T-helper 1 cell treated with Interleukin-12 subunit alpha and Interleukin-12 subunit beta and Interleukin-4 antibody, amounts not matched to agents 30 μg/mL and 1 μg/mL, for 36 hours (primary cell): Measurements from ENCODE around the gene SLC27A1.
"Not testable (repeated sequence)": the region's sequence is repeated elsewhere in the genome, so short reads cannot be mapped to it uniquely, and the experiment has no call there.

Source experiments
- H3K27ac Mint-ChIP-seq: one replicate; pipeline ENCODE4 v1.8.0; 2021; ENCODE audit warnings: mild to moderate bottlenecking, mixed read lengths
- H3K27me3 Mint-ChIP-seq: one replicate; pipeline ENCODE4 v1.8.0; 2021; ENCODE audit warnings: low read depth, mixed read lengths
- H3K36me3 Mint-ChIP-seq: one replicate; pipeline ENCODE4 v1.8.0; 2021; ENCODE audit warnings: low read depth, mixed read lengths
- H3K4me1 Mint-ChIP-seq: one replicate; pipeline ENCODE4 v1.8.0; 2021; ENCODE audit warnings: low read depth, mixed read lengths
- H3K4me3 Mint-ChIP-seq: one replicate; pipeline ENCODE4 v1.8.0; 2021; ENCODE audit warnings: mild to moderate bottlenecking, moderate library complexity, mixed read lengths
- H3K9me3 Mint-ChIP-seq: one replicate; pipeline ENCODE4 v1.8.0; 2021; ENCODE audit warnings: mixed read lengths

Gene SLC27A1

DNA sequence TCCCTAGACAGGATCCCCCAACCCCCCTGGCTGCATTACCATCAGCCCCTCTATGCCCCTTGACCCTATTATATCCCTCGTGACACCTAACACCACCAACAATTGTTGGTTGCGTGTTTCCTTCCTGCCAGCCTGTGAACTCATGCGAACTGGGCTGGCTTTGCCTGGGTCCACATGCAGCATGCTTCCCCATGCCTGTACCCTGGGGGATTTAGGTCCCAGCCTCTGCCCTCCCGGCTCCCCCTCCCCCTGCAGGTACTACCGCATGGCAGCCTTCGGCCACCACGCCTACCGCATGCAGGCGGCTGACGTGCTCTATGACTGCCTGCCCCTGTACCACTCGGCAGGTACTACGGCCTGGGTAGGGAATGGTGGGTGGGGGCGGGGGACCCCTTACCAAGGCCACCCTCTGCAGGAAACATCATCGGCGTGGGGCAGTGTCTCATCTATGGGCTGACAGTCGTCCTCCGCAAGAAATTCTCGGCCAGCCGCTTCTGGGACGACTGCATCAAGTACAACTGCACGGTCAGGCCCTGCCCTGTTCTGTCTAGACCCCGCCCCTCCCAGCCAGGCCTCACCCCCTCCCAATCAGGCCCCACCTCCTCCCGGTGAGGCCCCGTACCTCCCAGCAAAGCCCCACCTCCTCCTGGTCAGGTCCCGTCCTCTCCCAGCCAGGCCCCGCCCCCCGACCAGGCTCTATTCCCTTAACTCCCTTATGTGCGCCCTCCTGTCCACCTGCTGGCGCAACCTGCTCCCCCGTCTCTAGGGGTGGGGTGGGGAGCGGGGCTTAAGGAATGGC lies 18.5 kb downstream of the SLC27A1 start:
- H3K4me3 Mint-ChIP-seq = no peak overlapping the region
- H3K4me1 Mint-ChIP-seq = peaks cover 19% of the 10 kb centered on the region
- H3K27ac Mint-ChIP-seq = no peak overlapping the region
- no peaks in the 10 kb centered on the region for H3K36me3 Mint-ChIP-seq
- no peaks in the 10 kb centered on the region for H3K27me3 Mint-ChIP-seq
- no peaks in the 10 kb centered on the region for H3K9me3 Mint-ChIP-seq

DNA sequence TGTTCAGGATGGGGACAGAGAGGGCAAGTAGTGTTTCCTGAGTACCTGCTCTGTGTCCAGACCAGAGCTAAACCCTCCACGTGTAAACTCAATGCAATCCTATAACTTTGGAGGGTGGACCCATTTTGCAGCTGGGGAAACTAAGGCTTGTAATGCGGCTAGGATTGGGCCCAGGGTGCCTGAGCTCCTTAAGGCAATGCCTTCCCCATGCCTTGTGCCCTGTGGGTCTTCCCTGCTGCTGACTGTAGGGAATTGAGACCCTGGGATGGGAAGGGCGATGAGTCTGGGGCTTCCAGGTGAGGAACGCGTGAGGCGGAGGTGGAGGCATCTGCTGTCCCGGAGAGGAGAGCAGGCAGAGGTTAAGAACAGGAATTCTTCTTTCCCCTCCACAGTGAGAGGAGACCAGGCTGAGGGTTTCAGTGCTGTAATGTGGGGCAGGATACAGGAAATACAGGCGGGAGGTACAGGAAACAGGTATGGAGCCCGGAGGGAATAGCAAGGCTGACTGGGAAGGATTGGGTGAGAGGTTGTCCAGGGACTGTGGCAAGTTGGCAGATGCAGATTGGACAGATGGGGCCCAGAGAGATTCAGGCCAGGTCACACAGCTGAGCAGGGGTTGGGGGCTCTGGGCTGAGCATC lies 19.2 kb downstream of the SLC27A1 start:
- H3K4me1 Mint-ChIP-seq = peaks cover 19% of the 10 kb centered on the region
- peak overlapping the region; percentile 2 for H3K27ac Mint-ChIP-seq

DNA sequence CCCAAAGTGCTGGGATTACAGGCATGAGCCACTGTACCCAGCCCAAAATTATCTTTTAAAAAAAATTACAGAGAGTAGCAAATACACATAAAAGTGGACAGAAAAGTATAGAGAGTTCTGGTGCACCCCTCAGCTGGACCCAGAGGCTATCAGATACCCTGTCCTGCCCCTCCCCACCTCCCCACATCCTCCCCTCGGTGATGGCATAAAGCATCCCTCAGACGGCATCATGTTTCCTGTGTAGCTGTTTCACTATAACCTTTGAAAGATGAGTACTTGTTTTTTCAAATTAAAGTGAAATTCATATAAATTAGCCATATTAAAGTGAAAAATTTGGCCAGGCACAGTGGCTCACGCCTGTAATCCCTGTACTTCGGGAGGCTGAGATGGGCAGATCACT lies 20.1 kb downstream of the SLC27A1 start:
- Mint-ChIP-seq H3K4me3 (no peak overlapping the region), H3K9me3 (no peaks in the 10 kb centered on the region), H3K4me1 (peaks cover 19% of the 10 kb centered on the region), H3K36me3 (no peaks in the 10 kb centered on the region), H3K27me3 (no peaks in the 10 kb centered on the region), H3K27ac (no peak overlapping the region)

More for the DNA sequence above, 19.2 kb downstream of the SLC27A1 start:
- H3K36me3 Mint-ChIP-seq = no peaks in the 10 kb centered on the region
- no peaks in the 10 kb centered on the region for H3K27me3 Mint-ChIP-seq
- no peak overlapping the region for H3K4me3 Mint-ChIP-seq
- H3K9me3 Mint-ChIP-seq = no peaks in the 10 kb centered on the region

DNA sequence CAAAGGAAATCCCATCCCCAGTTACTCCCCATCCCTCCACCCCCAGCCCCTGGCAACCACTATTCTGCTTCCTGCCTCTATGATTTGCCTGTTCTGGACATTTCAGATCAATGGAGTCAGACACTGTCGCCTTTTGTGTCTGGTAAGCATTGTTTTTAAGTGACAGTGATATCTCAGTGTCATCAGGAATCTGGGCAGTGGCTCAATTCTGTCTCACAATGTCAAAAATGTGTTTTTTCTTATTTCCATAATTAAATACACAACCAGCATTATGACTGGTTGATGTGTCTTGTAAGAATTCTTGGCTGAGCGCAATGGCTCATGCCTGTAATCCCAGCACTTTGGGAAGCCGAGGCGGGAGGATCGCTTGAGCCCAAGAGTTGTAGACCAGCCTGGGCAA lies 21.0 kb downstream of the SLC27A1 start:
- no peak overlapping the region for H3K4me3 Mint-ChIP-seq
- H3K4me1 Mint-ChIP-seq = peaks cover 25% of the 10 kb centered on the region
- H3K27me3 Mint-ChIP-seq = no peaks in the 10 kb centered on the region
- no peaks in the 10 kb centered on the region for H3K9me3 Mint-ChIP-seq
- H3K36me3 Mint-ChIP-seq = no peaks in the 10 kb centered on the region
- H3K27ac Mint-ChIP-seq = no peak overlapping the region

DNA sequence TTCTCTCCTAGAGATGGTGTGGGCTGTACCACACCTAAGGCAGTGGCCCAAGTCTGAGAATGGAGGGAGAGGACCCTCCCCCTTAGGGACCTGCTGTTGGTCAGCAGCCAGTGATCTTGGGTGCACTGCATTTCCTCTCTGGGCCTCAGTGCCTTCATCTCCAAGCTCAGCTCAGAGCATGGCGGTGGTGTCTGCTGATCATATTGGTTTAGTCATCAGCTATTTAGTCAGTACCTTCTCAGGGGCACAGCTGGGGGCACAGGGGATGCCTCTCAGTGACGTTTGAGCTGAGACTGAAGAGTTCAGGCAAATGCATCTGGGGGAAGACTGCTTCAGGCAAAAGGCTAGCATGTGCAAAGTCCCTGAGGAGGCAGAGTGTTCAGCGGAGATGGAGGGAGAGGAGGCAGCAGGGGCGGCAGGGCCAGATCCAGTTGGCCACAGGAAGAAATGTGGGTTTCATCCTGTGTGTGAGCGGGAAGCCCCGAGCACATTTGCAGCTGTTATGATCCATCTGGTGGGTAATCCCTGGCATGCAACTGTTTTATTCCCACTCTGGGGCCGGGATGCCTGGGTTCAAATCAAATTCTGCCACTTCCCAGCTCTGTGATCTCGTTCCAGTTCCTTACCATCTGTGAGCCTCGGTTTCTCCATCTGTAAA lies 25.4 kb downstream of the SLC27A1 start:
- H3K9me3 Mint-ChIP-seq = no peaks in the 10 kb centered on the region
- H3K27ac Mint-ChIP-seq = no peak overlapping the region
- H3K27me3 Mint-ChIP-seq = no peaks in the 10 kb centered on the region
- H3K4me1 Mint-ChIP-seq = peaks cover 15% of the 10 kb centered on the region
- no peak overlapping the region for H3K4me3 Mint-ChIP-seq
- H3K36me3 Mint-ChIP-seq = peaks cover 2% of the 10 kb centered on the region

DNA sequence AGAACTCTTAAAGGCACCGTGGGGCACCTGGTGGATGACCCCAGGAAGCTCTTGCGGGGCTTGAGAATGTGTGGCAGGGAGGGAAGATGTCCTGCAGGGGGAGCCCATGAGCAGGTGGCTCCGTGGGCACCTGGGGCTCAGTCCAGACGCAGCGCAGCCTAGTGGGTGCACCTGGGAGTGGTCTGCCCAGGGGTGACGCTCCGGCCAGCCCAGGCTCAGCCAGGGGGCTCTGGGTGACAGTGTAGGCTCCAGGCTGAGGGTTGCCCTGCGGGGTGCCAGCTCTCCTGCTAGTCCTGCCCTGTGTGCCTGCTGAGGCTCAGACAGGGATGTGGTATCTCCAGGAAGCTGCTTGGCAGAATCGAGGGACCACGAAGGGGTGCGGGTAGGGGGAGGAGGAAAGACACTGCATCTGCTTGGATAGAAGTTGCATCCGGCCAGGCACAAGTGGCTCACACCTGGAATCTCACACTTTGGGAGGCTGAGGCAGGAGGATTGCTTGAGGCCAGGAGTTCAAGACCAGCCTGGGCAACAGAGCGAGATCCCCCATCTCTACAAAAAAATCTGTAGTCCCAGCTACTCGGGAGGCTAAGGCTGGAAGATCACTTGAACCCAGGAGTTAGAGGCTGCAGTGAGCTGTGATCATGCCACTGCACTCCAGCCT lies 26.1 kb downstream of the SLC27A1 start:
- Mint-ChIP-seq H3K9me3 (no peaks in the 10 kb centered on the region), H3K27ac (no peak overlapping the region), H3K4me1 (peaks cover 15% of the 10 kb centered on the region), H3K27me3 (no peaks in the 10 kb centered on the region), H3K4me3 (no peak overlapping the region), H3K36me3 (peaks cover 2% of the 10 kb centered on the region)

DNA sequence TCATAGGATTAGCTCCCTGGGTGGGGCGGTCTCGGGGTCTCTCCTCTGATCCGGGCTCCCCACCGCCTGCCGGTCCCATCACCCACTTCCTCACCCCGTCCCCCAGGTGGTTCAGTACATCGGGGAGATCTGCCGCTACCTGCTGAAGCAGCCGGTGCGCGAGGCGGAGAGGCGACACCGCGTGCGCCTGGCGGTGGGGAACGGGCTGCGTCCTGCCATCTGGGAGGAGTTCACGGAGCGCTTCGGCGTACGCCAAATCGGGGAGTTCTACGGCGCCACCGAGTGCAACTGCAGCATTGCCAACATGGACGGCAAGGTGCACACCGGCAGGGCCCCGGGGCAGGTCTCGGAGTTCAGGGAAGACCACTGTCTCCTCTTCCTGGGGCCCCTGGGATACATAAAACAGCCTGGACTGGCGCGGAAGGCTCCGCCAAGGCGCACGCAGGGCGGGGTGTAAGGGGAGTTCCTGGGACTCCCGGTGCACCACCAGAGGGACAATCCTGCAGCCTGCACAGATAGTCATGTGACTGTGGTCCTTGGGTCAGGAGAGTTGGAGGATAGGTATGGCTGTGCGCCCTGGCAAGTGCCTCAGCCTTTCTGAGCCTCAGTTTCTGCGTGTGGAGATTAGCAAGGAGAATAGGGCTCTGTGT lies 26.9 kb downstream of the SLC27A1 start:
- no peaks in the 10 kb centered on the region for H3K9me3 Mint-ChIP-seq
- no peak overlapping the region for H3K27ac Mint-ChIP-seq
- H3K27me3 Mint-ChIP-seq = no peaks in the 10 kb centered on the region
- H3K36me3 Mint-ChIP-seq = peaks cover 2% of the 10 kb centered on the region
- no peak overlapping the region for H3K4me3 Mint-ChIP-seq
- peaks cover 15% of the 10 kb centered on the region for H3K4me1 Mint-ChIP-seq

DNA sequence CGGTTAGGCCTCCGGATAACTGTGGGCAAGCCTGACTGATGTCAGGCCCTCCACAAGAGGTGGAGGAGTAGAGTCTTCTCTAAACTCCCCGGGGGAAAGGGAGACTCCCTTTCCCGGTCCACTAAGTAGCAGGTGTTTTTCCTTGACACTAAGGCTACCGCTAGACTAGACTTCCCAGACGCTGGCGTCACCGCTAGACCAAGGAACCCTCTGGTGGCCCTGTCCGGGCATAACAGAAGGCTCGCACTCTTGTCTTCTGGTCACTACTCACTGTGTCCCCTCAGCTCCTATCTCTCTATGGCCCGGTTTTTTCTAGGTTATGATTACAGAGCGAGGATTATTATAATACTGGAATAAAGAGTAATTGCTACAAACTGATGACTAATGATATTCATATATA lies 28.7 kb downstream of the SLC27A1 start:
- not testable (repeated sequence) for H3K36me3 Mint-ChIP-seq, H3K9me3 Mint-ChIP-seq, H3K27ac Mint-ChIP-seq, H3K27me3 Mint-ChIP-seq, H3K4me3 Mint-ChIP-seq
- peaks cover 17% of the 10 kb centered on the region for H3K4me1 Mint-ChIP-seq

DNA sequence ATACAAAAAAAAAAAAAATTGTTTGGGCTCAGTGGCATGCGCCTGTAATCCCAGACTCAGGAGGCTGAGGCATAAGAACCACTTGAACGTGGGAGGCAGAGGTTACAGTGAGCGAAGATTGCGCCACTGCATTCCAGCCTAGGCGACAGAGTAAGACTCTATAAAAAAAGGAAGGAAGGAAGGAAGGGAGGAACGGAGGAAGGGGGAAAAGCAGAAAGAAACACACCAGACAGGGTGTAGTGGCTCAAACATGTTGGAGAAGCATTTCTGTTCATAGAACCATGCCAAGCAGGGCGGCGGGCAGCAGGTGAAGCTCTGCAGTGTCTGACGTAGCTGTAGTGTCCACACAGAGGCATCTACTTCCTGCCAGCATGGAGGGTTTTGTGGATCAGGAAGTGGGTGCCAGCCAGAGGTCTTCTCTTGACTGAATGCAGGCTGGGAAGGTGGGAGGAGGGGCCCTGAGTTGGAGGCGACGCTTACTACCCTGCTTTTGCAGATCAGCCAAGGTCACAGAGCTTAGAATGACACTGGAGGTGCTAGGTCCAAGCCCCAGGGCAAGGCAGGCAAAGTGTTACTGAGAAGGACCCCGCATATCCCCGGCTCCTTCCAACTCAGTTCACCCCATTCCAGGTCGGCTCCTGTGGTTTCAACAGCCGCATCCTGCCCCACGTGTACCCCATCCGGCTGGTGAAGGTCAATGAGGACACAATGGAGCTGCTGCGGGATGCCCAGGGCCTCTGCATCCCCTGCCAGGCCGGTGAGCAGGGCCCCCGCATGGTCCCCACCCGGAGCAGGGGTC lies 29.5 kb downstream of the SLC27A1 start:
- H3K27me3 Mint-ChIP-seq = no peaks in the 10 kb centered on the region
- H3K27ac Mint-ChIP-seq = no peak overlapping the region
- no peaks in the 10 kb centered on the region for H3K9me3 Mint-ChIP-seq
- H3K36me3 Mint-ChIP-seq = peaks cover 2% of the 10 kb centered on the region
- H3K4me1 Mint-ChIP-seq = peaks cover 17% of the 10 kb centered on the region
- H3K4me3 Mint-ChIP-seq = no peak overlapping the region

DNA sequence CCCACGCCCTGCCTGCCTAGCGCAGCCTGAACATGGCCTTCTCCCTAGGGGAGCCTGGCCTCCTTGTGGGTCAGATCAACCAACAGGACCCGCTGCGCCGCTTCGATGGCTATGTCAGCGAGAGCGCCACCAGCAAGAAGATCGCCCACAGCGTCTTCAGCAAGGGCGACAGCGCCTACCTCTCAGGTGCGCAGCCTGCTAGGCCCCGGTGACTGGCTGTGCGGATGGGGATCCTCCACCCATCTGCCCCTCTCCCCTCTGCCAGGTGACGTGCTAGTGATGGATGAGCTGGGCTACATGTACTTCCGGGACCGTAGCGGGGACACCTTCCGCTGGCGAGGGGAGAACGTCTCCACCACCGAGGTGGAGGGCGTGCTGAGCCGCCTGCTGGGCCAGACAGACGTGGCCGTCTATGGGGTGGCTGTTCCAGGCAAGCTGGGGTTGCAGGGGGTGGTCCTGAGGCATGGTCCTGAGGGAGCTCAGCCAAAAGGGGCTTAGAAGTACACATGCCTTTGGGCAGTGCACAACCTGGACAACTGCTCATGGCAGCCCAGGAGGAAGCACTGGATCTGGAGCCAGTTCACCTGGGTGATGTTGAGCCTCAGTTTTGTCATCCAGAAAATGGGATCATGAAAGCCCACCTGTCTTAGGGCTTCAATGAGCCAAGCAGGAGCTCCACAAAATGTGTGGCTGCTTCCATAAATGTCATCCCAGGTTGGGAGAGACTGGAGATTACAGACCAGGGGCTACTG lies 30.3 kb downstream of the SLC27A1 start:
- no peak overlapping the region for H3K27ac Mint-ChIP-seq
- H3K4me3 Mint-ChIP-seq = no peak overlapping the region
- H3K9me3 Mint-ChIP-seq = no peaks in the 10 kb centered on the region
- H3K27me3 Mint-ChIP-seq = no peaks in the 10 kb centered on the region
- peaks cover 2% of the 10 kb centered on the region for H3K36me3 Mint-ChIP-seq
- H3K4me1 Mint-ChIP-seq = peaks cover 16% of the 10 kb centered on the region

DNA sequence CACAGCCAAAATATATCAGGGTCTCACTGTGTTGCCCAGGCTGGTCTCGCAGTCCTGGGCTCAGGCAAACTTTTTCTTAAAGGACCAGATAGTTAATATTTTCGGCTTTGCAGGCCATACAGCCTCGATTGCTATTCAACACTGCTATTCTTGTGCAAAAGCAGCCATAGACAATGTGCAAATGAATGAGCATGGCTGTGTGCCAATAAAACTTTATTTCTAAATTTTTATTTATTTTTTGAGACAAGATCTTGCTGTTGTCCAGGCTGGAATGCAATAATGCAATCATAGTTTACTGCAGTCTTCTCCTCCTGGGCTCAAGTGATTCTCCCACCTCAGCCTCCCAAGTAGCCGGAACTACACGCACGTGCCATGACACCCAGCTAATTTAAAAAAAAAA lies 32.9 kb downstream of the SLC27A1 start:
- Mint-ChIP-seq H3K4me3 (no peak overlapping the region), H3K27ac (no peak overlapping the region), H3K9me3 (no peaks in the 10 kb centered on the region), H3K27me3 (no peaks in the 10 kb centered on the region), H3K36me3 (peaks cover 6% of the 10 kb centered on the region), H3K4me1 (peaks cover 10% of the 10 kb centered on the region)

DNA sequence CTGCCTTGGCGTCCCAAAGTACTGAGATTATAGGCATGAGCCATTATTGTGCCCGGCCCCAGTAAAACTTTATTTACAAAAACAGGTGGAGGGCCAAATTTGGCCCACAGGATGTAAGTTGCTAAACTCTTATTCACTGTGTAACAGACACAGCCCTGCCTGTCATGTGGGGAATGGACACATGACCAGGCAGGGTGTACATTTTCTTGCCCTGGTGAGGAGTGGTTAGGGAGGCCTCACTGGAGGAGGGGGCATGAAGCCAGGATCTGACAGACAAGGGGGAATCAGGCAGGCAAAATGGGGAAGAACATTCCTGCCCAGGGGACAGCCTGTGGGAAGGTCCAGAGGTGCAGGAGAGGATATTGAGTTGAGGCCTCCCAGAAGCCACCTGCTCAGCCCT lies 33.7 kb downstream of the SLC27A1 start:
- Mint-ChIP-seq H3K9me3 (no peaks in the 10 kb centered on the region), H3K27me3 (no peaks in the 10 kb centered on the region), H3K27ac (no peak overlapping the region)

DNA sequence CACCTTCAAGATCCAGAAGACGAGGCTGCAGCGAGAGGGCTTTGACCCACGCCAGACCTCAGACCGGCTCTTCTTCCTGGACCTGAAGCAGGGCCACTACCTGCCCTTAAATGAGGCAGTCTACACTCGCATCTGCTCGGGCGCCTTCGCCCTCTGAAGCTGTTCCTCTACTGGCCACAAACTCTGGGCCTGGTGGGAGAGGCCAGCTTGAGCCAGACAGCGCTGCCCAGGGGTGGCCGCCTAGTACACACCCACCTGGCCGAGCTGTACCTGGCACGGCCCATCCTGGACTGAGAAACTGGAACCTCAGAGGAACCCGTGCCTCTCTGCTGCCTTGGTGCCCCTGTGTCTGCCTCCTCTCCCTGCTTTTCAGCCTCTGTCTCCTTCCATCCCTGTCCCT lies 34.1 kb downstream of the SLC27A1 start:
- H3K4me1 Mint-ChIP-seq = peaks cover 10% of the 10 kb centered on the region
- H3K4me3 Mint-ChIP-seq = no peak overlapping the region
- no peak overlapping the region for H3K27ac Mint-ChIP-seq
- no peaks in the 10 kb centered on the region for H3K27me3 Mint-ChIP-seq
- no peaks in the 10 kb centered on the region for H3K9me3 Mint-ChIP-seq
- H3K36me3 Mint-ChIP-seq = peaks cover 6% of the 10 kb centered on the region

More for the DNA sequence above, 33.7 kb downstream of the SLC27A1 start:
- no peak overlapping the region for H3K4me3 Mint-ChIP-seq
- peaks cover 6% of the 10 kb centered on the region for H3K36me3 Mint-ChIP-seq
- H3K4me1 Mint-ChIP-seq = peaks cover 10% of the 10 kb centered on the region
